GM19455 (cell line): ENCODE results near the gene CLASP1.

Experiments used
- ATAC-seq: cut with Tn5 transposase; IDR thresholded peaks from one replicate; pipeline ENCODE4 v1.9.1; 2021; ENCODE audit not compliant: unreplicated experiment

Gene CLASP1

DNA sequence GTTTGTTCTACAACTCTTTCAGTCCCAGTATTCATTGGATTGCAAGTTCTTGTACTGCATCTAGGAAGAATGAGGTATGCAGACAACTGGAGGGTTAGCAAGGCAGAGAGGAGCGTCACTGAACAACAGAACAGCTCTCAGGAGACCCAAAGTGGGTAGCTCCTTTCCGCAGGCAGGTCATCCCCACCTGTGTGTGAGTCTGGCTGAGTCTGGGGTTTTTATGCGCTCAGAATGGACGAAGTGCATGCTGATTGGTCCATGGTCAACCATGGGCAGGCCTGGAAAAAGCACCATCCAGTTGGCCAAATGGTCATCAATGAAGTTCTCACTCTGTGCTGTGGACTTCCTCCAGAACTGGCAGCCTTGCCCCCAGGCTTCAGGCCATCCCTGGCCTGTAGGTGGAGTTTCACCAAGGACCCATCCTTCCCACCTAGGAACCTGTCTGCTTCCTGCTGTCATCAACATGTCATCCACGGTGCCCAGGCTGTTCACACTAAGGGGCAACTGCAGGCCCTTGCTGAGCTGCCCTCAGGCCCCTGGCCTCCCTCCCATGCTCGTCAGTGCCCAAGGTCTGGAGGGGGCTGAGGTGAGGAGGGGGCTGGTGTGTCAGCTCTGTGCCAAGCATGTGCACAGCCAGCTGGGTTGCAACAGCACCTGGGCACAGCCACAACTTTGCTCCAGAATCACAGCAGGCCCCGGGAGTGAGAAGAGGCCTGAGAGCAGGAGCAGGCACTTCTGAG lies 353.2 kb downstream of the CLASP1 start:
- no peak for ATAC-seq

DNA sequence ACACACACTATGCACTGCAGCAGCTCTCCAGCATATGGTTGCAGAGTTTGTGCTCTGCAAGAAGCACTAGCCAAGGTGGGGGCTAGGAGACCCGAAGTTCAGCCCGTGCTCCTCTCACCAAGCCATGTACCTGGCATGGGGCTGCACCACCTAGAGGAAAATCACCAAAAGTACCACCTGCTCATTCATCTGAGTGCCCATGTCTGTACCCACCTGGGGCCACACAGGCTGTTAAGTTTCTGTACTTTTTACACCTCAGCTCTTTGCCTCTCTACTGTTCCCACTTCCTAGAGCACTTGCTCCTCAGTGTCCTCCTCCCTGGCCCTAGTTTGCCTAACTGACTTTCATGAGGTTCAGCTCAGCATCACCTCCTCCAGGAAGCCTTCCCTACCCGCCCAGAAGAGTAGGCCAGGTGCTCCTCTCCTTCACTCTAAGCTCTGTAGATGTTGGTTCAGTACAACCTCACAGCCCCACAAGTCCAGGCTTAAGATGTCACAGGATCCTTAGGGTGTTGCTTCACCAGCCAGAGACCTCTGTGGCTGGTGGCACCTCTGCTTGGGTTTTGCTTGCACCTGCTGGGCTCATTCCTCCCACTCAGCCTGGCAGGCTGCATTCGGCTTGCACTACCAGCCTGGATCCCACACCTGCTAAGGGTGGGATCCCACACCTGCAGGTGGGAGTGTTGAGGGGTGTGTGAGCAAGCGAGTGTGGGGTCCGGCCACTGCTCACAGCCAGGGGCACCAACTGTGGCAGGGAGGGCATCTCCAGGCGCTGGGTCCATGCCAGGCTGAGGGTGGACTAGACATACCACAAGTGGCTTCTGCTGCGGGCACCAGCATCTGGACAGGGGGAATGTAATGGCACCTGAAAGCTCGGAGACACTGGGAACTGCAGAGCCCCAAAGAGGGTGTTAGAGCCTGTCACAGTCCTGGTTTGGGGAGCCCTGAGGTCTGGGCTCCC lies 354.1 kb downstream of the CLASP1 start:
- no peak for ATAC-seq

DNA sequence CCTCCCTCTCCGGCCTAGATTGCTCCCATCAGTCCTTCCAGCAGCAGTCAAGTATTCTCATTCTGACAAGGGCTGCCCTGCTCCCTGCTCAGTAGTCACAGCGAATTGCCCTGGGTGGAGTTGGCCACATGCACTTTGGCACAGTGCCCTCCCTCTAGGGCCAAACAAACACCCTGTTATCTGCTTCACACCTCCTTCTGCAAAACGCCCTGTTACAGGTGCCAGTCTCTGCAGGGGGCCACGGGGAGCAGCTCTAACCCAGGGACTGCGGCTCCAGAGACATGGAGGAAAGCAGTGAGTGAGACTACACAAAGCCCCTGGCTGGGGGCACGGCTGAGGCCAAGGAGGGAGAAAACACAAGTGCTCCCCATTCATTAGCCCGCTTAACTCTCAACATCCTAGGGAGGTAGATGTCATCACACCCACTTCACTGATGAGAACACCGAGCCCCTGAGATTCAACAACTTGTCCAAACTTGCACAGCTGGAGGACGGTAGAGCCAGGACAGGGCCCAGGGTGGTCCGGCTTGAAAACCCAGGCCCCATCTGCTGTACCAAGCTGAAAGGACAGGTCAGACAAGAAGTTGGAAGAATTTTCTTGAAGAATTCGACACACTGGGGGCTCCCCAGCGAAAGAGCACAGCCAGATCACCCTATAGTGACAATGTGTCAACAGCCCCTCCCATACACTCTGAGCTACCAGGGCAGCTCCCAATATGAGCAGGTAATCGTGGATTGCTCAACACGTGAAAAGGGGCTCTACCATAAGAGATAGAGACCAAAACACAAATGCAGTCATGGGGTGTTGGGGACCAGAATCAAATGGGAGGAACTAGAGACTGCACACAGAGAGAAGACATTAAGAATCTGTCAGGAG lies 355.6 kb downstream of the CLASP1 start:
- no peak for ATAC-seq

DNA sequence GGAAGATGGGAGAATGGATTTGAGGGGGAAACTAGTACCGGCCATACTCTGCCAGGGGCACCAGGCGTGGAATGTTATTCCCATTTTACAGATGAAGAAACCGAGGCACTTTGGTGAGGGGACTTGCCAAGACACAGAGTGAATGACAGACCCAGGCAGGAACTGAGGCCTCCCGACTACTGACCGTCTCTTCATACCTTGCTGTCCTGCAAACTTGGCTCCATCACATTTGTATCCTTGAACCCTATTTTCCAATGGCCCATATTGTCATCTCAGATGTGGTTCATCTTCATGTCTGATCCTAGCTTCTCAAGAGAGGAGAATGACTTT lies 358.0 kb downstream of the CLASP1 start:
- ATAC-seq: no peak

DNA sequence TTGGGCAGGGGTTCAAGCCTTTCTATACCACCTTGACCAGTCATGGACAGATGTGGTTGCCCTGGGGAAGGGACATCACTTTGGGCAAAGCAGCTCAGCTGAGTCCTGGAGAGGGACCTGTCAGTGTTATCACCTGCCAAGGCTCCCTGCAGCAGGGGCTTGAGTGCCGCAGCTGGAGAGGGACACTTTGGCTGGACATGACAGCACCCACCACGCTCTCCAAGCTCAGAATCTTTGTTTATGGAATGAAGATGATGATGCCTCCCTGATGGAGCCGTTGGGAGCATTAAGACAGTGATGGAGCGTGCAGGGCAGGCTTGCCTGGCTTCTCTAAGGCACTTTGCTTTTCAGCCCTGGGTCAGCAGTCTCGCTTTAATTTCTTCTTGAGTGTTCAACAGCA lies 360.0 kb downstream of the CLASP1 start:
- no peak for ATAC-seq

DNA sequence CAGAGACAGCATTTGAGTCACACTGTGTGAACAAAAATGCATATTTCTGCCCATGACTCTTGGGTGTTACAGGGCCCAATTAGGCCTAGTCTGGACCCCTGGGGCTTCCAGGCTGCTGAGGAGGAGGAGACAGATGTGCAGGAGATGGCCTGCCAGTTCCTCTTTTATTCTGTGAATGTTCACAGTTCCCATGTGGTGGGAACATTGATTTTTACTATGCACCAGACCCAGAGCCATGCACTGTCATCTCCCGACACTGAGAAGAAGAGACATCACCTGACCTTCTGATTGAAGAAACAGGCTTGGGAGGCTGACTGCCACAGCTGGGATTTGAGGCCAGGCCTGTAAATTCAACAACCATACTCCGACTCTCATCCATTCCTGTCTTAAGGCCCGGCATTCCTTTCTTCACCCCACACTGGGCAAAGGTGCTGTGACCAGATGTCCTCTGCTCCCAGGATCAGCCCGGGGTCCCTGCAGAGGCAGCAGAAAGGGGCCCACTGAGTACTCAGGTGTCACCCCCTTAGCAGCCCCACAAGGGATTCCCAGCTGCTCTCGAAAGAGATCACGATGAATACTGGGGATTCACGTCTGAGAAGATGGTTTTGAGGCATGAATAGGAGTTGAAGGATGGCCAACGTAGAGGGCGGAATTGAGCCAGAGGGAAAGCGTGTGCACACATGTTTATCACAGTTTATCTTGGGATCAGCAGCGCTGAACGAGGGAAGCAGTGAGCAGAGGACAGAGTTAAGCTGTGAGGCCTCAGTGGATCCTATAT lies 360.6 kb downstream of the CLASP1 start:
- ATAC-seq: no peak

DNA sequence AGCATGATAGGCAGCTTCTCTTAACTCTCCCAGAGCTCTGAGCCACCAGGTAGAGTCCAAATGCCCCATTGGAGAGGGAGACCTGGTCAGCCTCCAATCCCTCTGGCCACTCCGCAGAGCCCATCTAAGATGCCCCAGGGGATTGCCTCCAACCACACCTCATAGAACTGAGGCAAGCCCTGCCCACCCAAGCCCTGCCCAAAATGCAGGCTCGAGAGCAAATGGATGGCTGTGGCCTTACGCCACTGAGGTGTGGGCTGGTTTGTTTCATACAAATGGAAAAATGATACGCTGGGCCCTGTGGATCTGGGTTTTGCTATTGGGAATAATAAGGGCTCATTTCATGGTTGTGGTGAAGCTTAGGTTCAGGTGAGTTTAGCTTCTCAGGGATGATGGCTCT lies 361.3 kb downstream of the CLASP1 start:
- no peak for ATAC-seq
